K562 (cell line): ENCODE results near the gene WDR64. TPM values are rescaled to one million over a fixed set of nuclear protein-coding genes. Genes with fewer than 3 reads are reported as not detected.

ENCODE experiments used
- E2F1 ChIP-seq: sonication (generic); formaldehyde crosslinking; IDR thresholded peaks from 2 replicates; pipeline ENCODE4 v1.8.1; 2023; ENCODE audit warnings: mild to moderate bottlenecking, missing genetic modification reagents, moderate library complexity
- GMEB1 ChIP-seq: fragments of 250-450 bp; sonication (Bioruptor Pico); IDR thresholded peaks from 2 replicates; pipeline ENCODE4 v1.4.0; 2020; ENCODE audit warnings: mild to moderate bottlenecking
- HMGN3 ChIP-seq: IDR thresholded peaks from 2 replicates; pipeline ENCODE4 v1.6.1; 2011; ENCODE audit warnings: borderline replicate concordance, low read depth, mild to moderate bottlenecking, mixed read lengths, low read length; ENCODE audit not compliant: insufficient read length; ENCODE audit errors: extremely low read depth
- KDM1A ChIP-seq, 2 experiments: fragments of 450-650 bp; IDR thresholded peaks; 2 replicates each; pipeline ENCODE4 v1.6.1; 2016; ENCODE audit warnings: mild to moderate bottlenecking in 2 of 2
- PHF8 ChIP-seq: fragments of 200-600 bp; sonication (generic); IDR thresholded peaks from 2 replicates; pipeline ENCODE4 v1.6.1; 2012; ENCODE audit warnings: mixed run types, mild to moderate bottlenecking, inconsistent platforms, low read length, moderate library complexity, borderline replicate concordance
- SMARCB1 ChIP-seq: IDR thresholded peaks from 2 replicates; pipeline ENCODE4 v1.6.1; 2011; ENCODE audit warnings: improper control_type of control experiment, low read depth; ENCODE audit not compliant: insufficient read length
- TAF1 ChIP-seq: IDR thresholded peaks from 2 replicates; pipeline ENCODE4 v1.6.1; 2011; ENCODE audit warnings: mild to moderate bottlenecking, low read length, moderate library complexity; ENCODE audit not compliant: insufficient read depth, control insufficient read depth, severe bottlenecking; ENCODE audit errors: extremely low read depth
- TSC22D4 ChIP-seq: fragments of 450-650 bp; IDR thresholded peaks from 2 replicates; pipeline ENCODE4 v1.6.1; 2016; ENCODE audit warnings: missing genetic modification characterization, missing biosample characterization, control low read depth
- ZBTB40 ChIP-seq, 2 experiments: fragments of 450-650 bp in 1 of 2; sonication (generic) in 1 of 2; formaldehyde crosslinking in 1 of 2; IDR thresholded peaks; 2 replicates each; pipeline versions ENCODE4 v1.7.1 to v1.9.0; 2016 to 2022; ENCODE audit warnings: inconsistent platforms in 1 of 2, mild to moderate bottlenecking in 1 of 2, missing genetic modification reagents in 1 of 2
- ZNF274 ChIP-seq: IDR thresholded peaks from 2 replicates; pipeline ENCODE4 v1.6.1; 2011; ENCODE audit warnings: low read depth, mild to moderate bottlenecking, low read length, moderate library complexity, borderline replicate concordance
- polyA plus RNA-seq, 8 experiments: library from polyadenylated mRNA; depleted of rRNA in 4 of 8; stranded (reverse) in 5 of 8; unstranded in 3 of 8; fragments of >200 nt; fragmentation: Nextera tagmentation in 2 of 8; fragmentation: Illumina TruSeq in 1 of 8; extraction: Ambion mirVana in 2 of 8; extraction: Trizol in 1 of 8; gene quantifications; 2 replicates each; pipeline versions ENCODE4 v1.2.1 to v1.2.3, GENCODE V29; 2011 to 2014; ENCODE audit warnings: inconsistent platforms in 1 of 8, missing spikeins in 1 of 8
- total RNA-seq, 7 experiments: library from RNA; depleted of rRNA in 6 of 7; stranded (reverse); fragments of >200 nt in 6 of 7; fragmentation: Illumina TruSeq in 2 of 7; extraction: Trizol in 2 of 7; gene quantifications; 2 replicates each; pipeline versions ENCODE4 v1.2.1 to v1.2.3, GENCODE V29; 2011 to 2021; ENCODE audit warnings: low replicate concordance in 1 of 7

WDR64 gene
- total and polyA plus RNA-seq, 9 of the 15 experiments (the other 6 are each of a cell fraction or from before 2014, with no cell fraction given): 0.06 to 0.29 (median 0.19) TPM; not detected in 5

DNA sequence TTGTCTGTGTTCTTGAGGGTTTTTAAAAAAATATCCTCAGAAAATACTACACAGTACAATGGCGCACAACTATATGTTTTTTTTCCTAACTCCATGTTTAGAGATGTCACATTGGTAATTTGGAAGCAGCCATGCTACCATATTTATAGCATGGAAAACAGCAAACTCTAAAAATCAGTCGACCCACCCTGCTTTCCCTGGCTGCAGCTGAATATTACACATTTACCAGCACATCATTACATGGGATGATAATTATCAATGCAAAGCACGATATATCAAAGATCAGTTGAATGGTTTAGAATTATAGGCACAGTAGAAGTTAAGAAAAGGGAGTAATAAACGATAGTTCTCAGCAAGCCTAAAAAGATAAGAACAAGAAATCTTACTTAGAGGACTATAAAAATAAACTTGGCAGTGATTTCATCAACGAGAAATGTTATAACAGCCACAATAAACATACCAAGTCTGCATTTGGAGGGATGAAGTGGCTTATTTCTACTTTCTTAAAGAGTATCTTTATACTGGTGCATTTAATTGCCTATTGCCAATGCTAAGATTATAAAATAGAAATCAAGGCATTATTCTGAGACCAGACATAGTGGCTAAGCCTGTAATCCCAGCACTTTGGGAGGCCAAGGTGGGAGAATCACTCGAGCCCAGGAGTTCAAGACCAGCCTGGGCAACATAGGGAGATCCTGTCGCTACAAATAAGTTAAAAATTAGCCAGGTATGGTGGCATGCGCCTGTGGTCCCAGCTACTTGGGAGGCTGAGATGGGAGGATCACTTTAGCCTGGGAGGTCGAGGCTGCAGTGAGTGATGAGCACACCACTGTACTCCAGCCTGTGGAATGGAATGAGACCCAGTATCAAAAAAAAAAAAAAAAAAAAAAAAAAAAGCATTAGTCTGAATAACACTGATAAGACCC, 43.4 kb downstream of the WDR64 start (continued):
- no peak for TF ChIP-seq ZNF274
- no peak for TF ChIP-seq E2F1 (CRISPR knock-in tag)
- TF ChIP-seq TSC22D4 (tag): no peak
- TF ChIP-seq KDM1A (IDR thresholded peaks at IDR 0.05): peak; percentile 57 to 62; a peak in 1 of 4 replicates
- TF ChIP-seq SMARCB1: no peak
- TF ChIP-seq GMEB1: no peak
- peak; percentile 26; the same call in 1 of the 2 replicates for TF ChIP-seq ZBTB40 (IDR thresholded peaks at IDR 0.05)
- no peak for TF ChIP-seq ZBTB40 (CRISPR knock-in tag; IDR thresholded peaks at IDR 0.05)
- no peak for TF ChIP-seq HMGN3
- TF ChIP-seq PHF8: no peak
- peak; percentile 14 for TF ChIP-seq TAF1
